ENCODE measurements around the gene HIF1A.

HIF1A gene

GRCh38 chr14:61661471-61662400 lies 33.6 kb upstream of the HIF1A start:
- Mint-ChIP-seq H3K4me1 (ENCODE audit: low read depth) (peaks cover 67% of the 10 kb centered on the region), H3K4me3 (peak overlapping the region; percentile 70), H3K27ac (peak overlapping the region; percentile 96), H3K9me3 (peaks cover 13% of the 10 kb centered on the region), H3K36me3 (ENCODE audit: low read depth) (peaks cover 10% of the 10 kb centered on the region), H3K27me3 (ENCODE audit: low read depth) (no peaks in the 10 kb centered on the region)

GRCh38 chr14:61662437-61663311 lies 32.6 kb upstream of the HIF1A start:
- Mint-ChIP-seq H3K36me3 (ENCODE audit: low read depth) (peaks cover 5% of the 10 kb centered on the region), H3K9me3 (peaks cover 6% of the 10 kb centered on the region), H3K4me1 (ENCODE audit: low read depth) (peaks cover 67% of the 10 kb centered on the region), H3K27me3 (ENCODE audit: low read depth) (no peaks in the 10 kb centered on the region), H3K4me3 (peak overlapping the region; percentile 70), H3K27ac (peak overlapping the region; percentile 96)

- Mint-ChIP-seq H3K36me3 (ENCODE audit: low read depth) (peaks cover 5% of the 10 kb centered on the region), H3K4me1 (ENCODE audit: low read depth) (peaks cover 67% of the 10 kb centered on the region), H3K9me3 (peaks cover 3% of the 10 kb centered on the region), H3K27me3 (ENCODE audit: low read depth) (no peaks in the 10 kb centered on the region), H3K4me3 (peak overlapping the region; percentile 70), H3K27ac (peak overlapping the region; percentile 96)
These were observed 31.9 kb upstream of the HIF1A start for GRCh38 chr14:61663312-61663979.

GRCh38 chr14:61668282-61668681 lies 27.0 kb upstream of the HIF1A start:
- no peaks in the 10 kb centered on the region for H3K9me3 Mint-ChIP-seq
- H3K27ac Mint-ChIP-seq: no peak overlapping the region
- H3K4me1 Mint-ChIP-seq (ENCODE audit: low read depth): peaks cover 36% of the 10 kb centered on the region
- H3K27me3 Mint-ChIP-seq (ENCODE audit: low read depth): no peaks in the 10 kb centered on the region
- no peaks in the 10 kb centered on the region for H3K36me3 Mint-ChIP-seq (ENCODE audit: low read depth)
- H3K4me3 Mint-ChIP-seq: no peak overlapping the region

- H3K36me3 Mint-ChIP-seq (ENCODE audit: low read depth): no peaks in the 10 kb centered on the region
- peaks cover 32% of the 10 kb centered on the region for H3K4me1 Mint-ChIP-seq (ENCODE audit: low read depth)
- no peaks in the 10 kb centered on the region for H3K27me3 Mint-ChIP-seq (ENCODE audit: low read depth)
- H3K4me3 Mint-ChIP-seq: no peak overlapping the region
- no peak overlapping the region for H3K27ac Mint-ChIP-seq
- H3K9me3 Mint-ChIP-seq: no peaks in the 10 kb centered on the region
These were observed 24.7 kb upstream of the HIF1A start for GRCh38 chr14:61670576-61670975.

GRCh38 chr14:61671082-61671481 lies 24.2 kb upstream of the HIF1A start:
- Mint-ChIP-seq H3K4me3 (no peak overlapping the region), H3K27ac (no peak overlapping the region), H3K27me3 (ENCODE audit: low read depth) (no peaks in the 10 kb centered on the region), H3K9me3 (no peaks in the 10 kb centered on the region), H3K4me1 (ENCODE audit: low read depth) (peaks cover 28% of the 10 kb centered on the region), H3K36me3 (ENCODE audit: low read depth) (no peaks in the 10 kb centered on the region)

GRCh38 chr14:61672796-61673195 lies 22.5 kb upstream of the HIF1A start:
- Mint-ChIP-seq H3K27me3 (ENCODE audit: low read depth) (no peaks in the 10 kb centered on the region), H3K4me1 (ENCODE audit: low read depth) (peaks cover 20% of the 10 kb centered on the region), H3K36me3 (ENCODE audit: low read depth) (no peaks in the 10 kb centered on the region), H3K4me3 (no peak overlapping the region), H3K9me3 (no peaks in the 10 kb centered on the region), H3K27ac (peak overlapping the region; percentile 72)

- H3K36me3 Mint-ChIP-seq (ENCODE audit: low read depth): no peaks in the 10 kb centered on the region
- no peaks in the 10 kb centered on the region for H3K9me3 Mint-ChIP-seq
- no peak overlapping the region for H3K27ac Mint-ChIP-seq
- H3K27me3 Mint-ChIP-seq (ENCODE audit: low read depth): no peaks in the 10 kb centered on the region
- H3K4me1 Mint-ChIP-seq (ENCODE audit: low read depth): peaks cover 20% of the 10 kb centered on the region
- no peak overlapping the region for H3K4me3 Mint-ChIP-seq
These were observed 22.0 kb upstream of the HIF1A start for GRCh38 chr14:61673305-61673704.

GRCh38 chr14:61675291-61675690 lies 20.0 kb upstream of the HIF1A start:
- Mint-ChIP-seq H3K36me3 (ENCODE audit: low read depth) (no peaks in the 10 kb centered on the region), H3K4me1 (ENCODE audit: low read depth) (peaks cover 20% of the 10 kb centered on the region), H3K27ac (no peak overlapping the region), H3K9me3 (no peaks in the 10 kb centered on the region), H3K27me3 (ENCODE audit: low read depth) (no peaks in the 10 kb centered on the region), H3K4me3 (no peak overlapping the region)

GRCh38 chr14:61677479-61677878 lies 17.8 kb upstream of the HIF1A start:
- no peaks in the 10 kb centered on the region for H3K27me3 Mint-ChIP-seq (ENCODE audit: low read depth)
- no peak overlapping the region for H3K27ac Mint-ChIP-seq
- peaks cover 23% of the 10 kb centered on the region for H3K4me1 Mint-ChIP-seq (ENCODE audit: low read depth)
- no peaks in the 10 kb centered on the region for H3K36me3 Mint-ChIP-seq (ENCODE audit: low read depth)
- no peaks in the 10 kb centered on the region for H3K9me3 Mint-ChIP-seq
- H3K4me3 Mint-ChIP-seq: no peak overlapping the region

GRCh38 chr14:61678975-61679374 lies 16.3 kb upstream of the HIF1A start:
- peaks cover 22% of the 10 kb centered on the region for H3K4me1 Mint-ChIP-seq (ENCODE audit: low read depth)
- H3K4me3 Mint-ChIP-seq: no peak overlapping the region
- no peak overlapping the region for H3K27ac Mint-ChIP-seq
- H3K27me3 Mint-ChIP-seq (ENCODE audit: low read depth): no peaks in the 10 kb centered on the region
- no peaks in the 10 kb centered on the region for H3K36me3 Mint-ChIP-seq (ENCODE audit: low read depth)
- no peaks in the 10 kb centered on the region for H3K9me3 Mint-ChIP-seq

- Mint-ChIP-seq H3K4me3 (no peak overlapping the region), H3K9me3 (peaks cover 1% of the 10 kb centered on the region), H3K27me3 (ENCODE audit: low read depth) (no peaks in the 10 kb centered on the region), H3K27ac (no peak overlapping the region), H3K4me1 (ENCODE audit: low read depth) (peaks cover 17% of the 10 kb centered on the region), H3K36me3 (ENCODE audit: low read depth) (peaks cover under 1% of the 10 kb centered on the region)
These were observed 13.9 kb upstream of the HIF1A start for GRCh38 chr14:61681413-61681812.

- Mint-ChIP-seq H3K27ac (no peak overlapping the region), H3K4me3 (no peak overlapping the region), H3K9me3 (peaks cover 10% of the 10 kb centered on the region), H3K36me3 (ENCODE audit: low read depth) (peaks cover 3% of the 10 kb centered on the region), H3K27me3 (ENCODE audit: low read depth) (no peaks in the 10 kb centered on the region), H3K4me1 (ENCODE audit: low read depth) (peaks cover 19% of the 10 kb centered on the region)
These were observed 12.2 kb upstream of the HIF1A start for GRCh38 chr14:61683108-61683507.

GRCh38 chr14:61690039-61690438 lies 5.3 kb upstream of the HIF1A start:
- H3K9me3 Mint-ChIP-seq: peaks cover 20% of the 10 kb centered on the region
- H3K36me3 Mint-ChIP-seq (ENCODE audit: low read depth): peaks cover 20% of the 10 kb centered on the region
- H3K27ac Mint-ChIP-seq: no peak overlapping the region
- no peaks in the 10 kb centered on the region for H3K27me3 Mint-ChIP-seq (ENCODE audit: low read depth)
- H3K4me3 Mint-ChIP-seq: no peak overlapping the region
- peaks cover 40% of the 10 kb centered on the region for H3K4me1 Mint-ChIP-seq (ENCODE audit: low read depth)
